Transverse colon (tissue), 4 donors: ENCODE measurements around the gene TUBB2B.

Experiments
- CTCF ChIP-seq, 5 experiments: fragments of 200-600 bp in 3 of 5; fragments of 450-650 bp in 2 of 5; sonication (generic) in 3 of 5; IDR thresholded peaks; 1 replicate in 2 of 5; 2 replicates in 3 of 5; pipeline ENCODE4 v1.5.1; 2016 to 2017; ENCODE audit warnings: antibody characterized with exemption in 5 of 5, inconsistent platforms in 3 of 5, mild to moderate bottlenecking in 2 of 5, moderate library complexity in 1 of 5
- POLR2A ChIP-seq: fragments of 450-650 bp; IDR thresholded peaks from one replicate; pipeline ENCODE4 v1.6.1; 2016; ENCODE audit warnings: antibody characterized with exemption, mild to moderate bottlenecking, moderate library complexity
- POLR2AphosphoS5 ChIP-seq, 3 donors: sonication (generic); formaldehyde crosslinking; IDR thresholded peaks; one replicate each; pipeline ENCODE4 v1.6.1; 2016; ENCODE audit warnings: antibody characterized with exemption in 3 of 3

- TF ChIP-seq CTCF (IDR thresholded peaks at IDR 0.05) = no peak
- TF ChIP-seq POLR2AphosphoS5 (IDR thresholded peaks at IDR 0.05) = peak in 1 of 3 donors; percentile 23
- no peak for TF ChIP-seq POLR2A
Measured at GRCh38 chr6:3250231-3250675, 22.8 kb upstream of the TUBB2B start.
